Ectodermal cell (in vitro differentiated cells): ENCODE results near the gene BPIFB2.

Source experiments
- H3K27ac ChIP-seq: 2 replicates; pipeline ENCODE4 v1.7.0; 2013; ENCODE audit warnings: mild to moderate bottlenecking, low read depth, low read length; ENCODE audit not compliant: insufficient read depth, poor library complexity, severe bottlenecking
- H3K27me3 ChIP-seq: 2 replicates; pipeline ENCODE4 v1.7.0; 2013; ENCODE audit warnings: mild to moderate bottlenecking, low read length; ENCODE audit not compliant: insufficient read depth, control insufficient read depth, poor library complexity, severe bottlenecking
- H3K36me3 ChIP-seq: one replicate; pipeline ENCODE4 v1.7.0; 2013; ENCODE audit warnings: low read length; ENCODE audit not compliant: control insufficient read depth, insufficient read depth
- H3K4me1 ChIP-seq: one replicate; pipeline ENCODE4 v1.7.0; 2013; ENCODE audit warnings: low read length; ENCODE audit not compliant: control insufficient read depth, insufficient read depth
- H3K4me3 ChIP-seq: 2 replicates; pipeline ENCODE4 v1.7.0; 2013; ENCODE audit warnings: low read depth, low read length, control low read depth; ENCODE audit not compliant: insufficient read depth
- H3K9me3 ChIP-seq: 2 replicates; pipeline ENCODE4 v1.7.0; 2013; ENCODE audit warnings: mild to moderate bottlenecking, low read length, moderate library complexity; ENCODE audit not compliant: control insufficient read depth
- WGBS, 2 experiments: methylation state at CpG; one replicate each; pipeline ENCODE4 v1.1.7; 2013; ENCODE audit warnings: missing lambda C conversion rate in 2 of 2; 5-methylcytosine and 5-hydroxymethylcytosine counted together

BPIFB2 gene

DNA sequence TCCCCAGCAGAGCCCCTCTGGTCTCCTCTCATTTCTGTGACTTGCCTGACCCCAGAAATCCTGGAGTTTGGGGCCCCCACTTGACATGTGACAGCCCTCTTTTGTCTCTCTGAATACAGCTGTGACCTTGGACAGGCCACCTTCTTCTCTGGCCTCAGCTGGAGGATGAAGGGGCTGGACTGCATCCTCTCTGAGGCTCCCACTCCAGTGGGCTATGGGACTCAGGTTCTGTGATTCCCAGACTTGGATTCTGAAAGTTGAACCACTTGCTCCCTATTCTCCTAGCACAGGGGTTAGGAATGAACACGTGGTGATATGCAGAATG lies 55.3 kb downstream of the BPIFB2 start:
- H3K36me3 ChIP-seq: no peaks in the 10 kb centered on the region
- WGBS, 2 experiments: 87 to 95% methylated on average over 1 of the region's 1 CpG
- peaks cover 21% of the 10 kb centered on the region for H3K4me1 ChIP-seq
- H3K27ac ChIP-seq: no peak overlapping the region
- no peaks in the 10 kb centered on the region for H3K9me3 ChIP-seq
- H3K4me3 ChIP-seq: no peak overlapping the region
- no peaks in the 10 kb centered on the region for H3K27me3 ChIP-seq

DNA sequence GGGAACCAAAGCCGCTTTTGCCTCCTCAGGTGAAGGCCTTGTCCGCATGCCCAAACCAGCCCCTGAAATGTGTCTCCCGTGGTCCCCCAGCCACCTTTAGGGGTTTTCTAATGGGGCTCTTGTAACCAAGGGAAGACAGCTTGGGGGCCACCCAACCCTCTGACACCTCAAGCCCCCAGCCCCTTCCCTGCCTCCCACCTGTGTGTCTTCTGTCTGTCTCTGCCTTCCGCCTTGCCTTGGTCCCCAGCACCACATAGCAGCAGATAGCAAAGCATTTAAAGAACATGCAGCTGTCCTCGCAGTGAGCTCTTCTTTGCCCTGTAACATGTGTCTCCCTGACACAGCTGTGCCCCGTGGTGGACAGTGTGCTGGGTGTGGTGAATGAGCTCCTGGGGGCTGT lies 55.8 kb downstream of the BPIFB2 start:
- Histone ChIP-seq H3K4me1 (peaks cover 21% of the 10 kb centered on the region), H3K27ac (no peak overlapping the region), H3K27me3 (no peaks in the 10 kb centered on the region), H3K36me3 (no peaks in the 10 kb centered on the region), H3K9me3 (no peaks in the 10 kb centered on the region), H3K4me3 (no peak overlapping the region)
- 93% methylated on average over 6 of the region's 6 CpGs for WGBS, 2 experiments

GRCh38 chr20:33064572-33065287 lies 57.2 kb downstream of the BPIFB2 start:
- Histone ChIP-seq H3K4me1 (peaks cover 21% of the 10 kb centered on the region), H3K9me3 (no peaks in the 10 kb centered on the region), H3K4me3 (no peak overlapping the region), H3K27me3 (no peaks in the 10 kb centered on the region), H3K36me3 (no peaks in the 10 kb centered on the region), H3K27ac (no peak overlapping the region)
- WGBS, 2 experiments: 94 to 96% methylated on average over 11 of the region's 11 CpGs

DNA sequence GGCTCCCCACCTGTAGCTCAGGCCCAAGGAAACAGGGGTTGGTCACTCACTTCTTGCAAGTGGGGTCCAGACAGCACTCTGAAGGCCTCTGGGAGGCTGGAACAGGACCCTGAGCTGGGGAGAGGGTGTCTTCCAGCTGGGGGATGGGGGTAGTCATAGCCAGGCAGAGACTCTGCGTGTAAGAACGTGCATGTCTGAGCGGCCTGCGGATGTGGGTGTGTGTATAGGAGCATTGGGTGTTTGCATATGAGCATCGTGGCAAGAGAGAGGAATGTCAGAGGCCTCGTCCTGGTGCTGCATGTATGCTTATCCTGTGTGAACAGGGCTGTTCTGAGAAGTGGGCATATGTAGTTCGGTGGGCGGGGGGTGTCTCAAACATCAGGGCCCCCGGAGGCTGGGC lies 58.3 kb downstream of the BPIFB2 start:
- Histone ChIP-seq H3K36me3 (no peaks in the 10 kb centered on the region), H3K27ac (no peak overlapping the region), H3K9me3 (no peaks in the 10 kb centered on the region), H3K4me1 (peaks cover 21% of the 10 kb centered on the region), H3K27me3 (no peaks in the 10 kb centered on the region), H3K4me3 (no peak overlapping the region)
- WGBS, 2 experiments: 90 to 94% methylated on average over 9 of the region's 9 CpGs

DNA sequence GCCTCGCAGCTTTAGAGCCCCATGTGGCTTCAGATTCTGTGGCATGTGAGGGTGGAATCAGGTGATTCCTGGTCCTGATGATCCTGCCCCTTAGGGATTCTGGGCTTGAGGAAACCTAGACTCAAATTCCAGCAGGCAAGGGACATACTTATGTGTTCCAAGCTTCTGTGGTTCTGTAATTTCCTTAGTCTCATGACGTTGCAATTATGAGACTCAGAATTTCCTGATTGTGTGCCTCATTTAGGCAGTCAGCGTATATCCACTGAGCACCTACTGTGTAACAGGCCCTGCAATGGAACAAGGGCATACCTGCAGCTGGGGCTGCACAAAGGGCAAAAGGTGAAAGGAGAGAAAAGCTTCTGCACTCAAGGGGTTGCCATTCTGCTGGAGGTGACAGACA lies 60.3 kb downstream of the BPIFB2 start:
- no peaks in the 10 kb centered on the region for H3K36me3 ChIP-seq
- H3K4me1 ChIP-seq: peaks cover 9% of the 10 kb centered on the region
- whole genome bisulfite sequencing, 2 experiments: 94 to 95% methylated on average over 3 of the region's 3 CpGs
- no peak overlapping the region for H3K4me3 ChIP-seq
- no peaks in the 10 kb centered on the region for H3K9me3 ChIP-seq
- H3K27me3 ChIP-seq: no peaks in the 10 kb centered on the region
- no peak overlapping the region for H3K27ac ChIP-seq

DNA sequence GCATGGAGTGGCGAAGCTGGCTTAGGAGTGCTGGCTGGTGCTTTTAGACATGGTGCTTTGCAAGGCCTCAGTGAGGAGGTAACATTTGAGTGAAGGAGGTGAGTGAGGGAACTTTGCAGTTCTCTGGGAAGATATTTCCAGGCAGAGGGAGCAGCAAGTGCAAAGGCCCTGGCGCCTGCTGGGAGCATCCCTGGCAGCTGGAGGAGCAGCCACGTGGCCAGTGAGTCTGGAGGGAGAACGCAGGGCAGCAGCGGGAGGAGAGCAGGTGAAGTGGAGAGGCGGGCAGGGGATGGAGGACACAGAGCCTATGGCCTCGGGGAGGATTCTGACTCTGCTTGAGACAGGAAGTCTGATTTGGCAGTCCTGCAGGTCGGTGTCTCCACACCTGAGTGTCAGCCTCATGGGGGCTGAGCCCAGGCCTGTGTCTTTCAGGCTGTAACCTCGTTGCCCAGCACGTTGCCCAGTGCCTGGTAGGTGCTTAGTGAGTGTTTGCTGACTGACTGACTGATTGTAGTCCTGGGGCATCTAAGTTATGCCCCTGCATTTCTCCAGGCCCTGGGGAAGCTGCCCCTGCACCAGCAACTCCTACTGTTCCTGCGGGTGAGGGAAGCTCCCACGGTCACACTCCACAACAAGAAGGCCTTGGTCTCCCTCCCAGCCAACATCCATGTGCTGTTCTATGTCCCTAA lies 60.9 kb downstream of the BPIFB2 start:
- 85 to 89% methylated on average over 12 of the region's 12 CpGs for WGBS, 2 experiments
- no peaks in the 10 kb centered on the region for H3K9me3 ChIP-seq
- no peak overlapping the region for H3K27ac ChIP-seq
- H3K36me3 ChIP-seq: no peaks in the 10 kb centered on the region
- peaks cover 3% of the 10 kb centered on the region for H3K4me1 ChIP-seq
- H3K4me3 ChIP-seq: no peak overlapping the region
- H3K27me3 ChIP-seq: no peaks in the 10 kb centered on the region

GRCh38 chr20:33069673-33070072 lies 62.2 kb downstream of the BPIFB2 start:
- H3K9me3 ChIP-seq: no peaks in the 10 kb centered on the region
- H3K27ac ChIP-seq: no peak overlapping the region
- 93 to 95% methylated on average over 9 of the region's 9 CpGs for WGBS, 2 experiments
- H3K27me3 ChIP-seq: no peaks in the 10 kb centered on the region
- H3K4me1 ChIP-seq: no peaks in the 10 kb centered on the region
- no peak overlapping the region for H3K4me3 ChIP-seq
- H3K36me3 ChIP-seq: no peaks in the 10 kb centered on the region

DNA sequence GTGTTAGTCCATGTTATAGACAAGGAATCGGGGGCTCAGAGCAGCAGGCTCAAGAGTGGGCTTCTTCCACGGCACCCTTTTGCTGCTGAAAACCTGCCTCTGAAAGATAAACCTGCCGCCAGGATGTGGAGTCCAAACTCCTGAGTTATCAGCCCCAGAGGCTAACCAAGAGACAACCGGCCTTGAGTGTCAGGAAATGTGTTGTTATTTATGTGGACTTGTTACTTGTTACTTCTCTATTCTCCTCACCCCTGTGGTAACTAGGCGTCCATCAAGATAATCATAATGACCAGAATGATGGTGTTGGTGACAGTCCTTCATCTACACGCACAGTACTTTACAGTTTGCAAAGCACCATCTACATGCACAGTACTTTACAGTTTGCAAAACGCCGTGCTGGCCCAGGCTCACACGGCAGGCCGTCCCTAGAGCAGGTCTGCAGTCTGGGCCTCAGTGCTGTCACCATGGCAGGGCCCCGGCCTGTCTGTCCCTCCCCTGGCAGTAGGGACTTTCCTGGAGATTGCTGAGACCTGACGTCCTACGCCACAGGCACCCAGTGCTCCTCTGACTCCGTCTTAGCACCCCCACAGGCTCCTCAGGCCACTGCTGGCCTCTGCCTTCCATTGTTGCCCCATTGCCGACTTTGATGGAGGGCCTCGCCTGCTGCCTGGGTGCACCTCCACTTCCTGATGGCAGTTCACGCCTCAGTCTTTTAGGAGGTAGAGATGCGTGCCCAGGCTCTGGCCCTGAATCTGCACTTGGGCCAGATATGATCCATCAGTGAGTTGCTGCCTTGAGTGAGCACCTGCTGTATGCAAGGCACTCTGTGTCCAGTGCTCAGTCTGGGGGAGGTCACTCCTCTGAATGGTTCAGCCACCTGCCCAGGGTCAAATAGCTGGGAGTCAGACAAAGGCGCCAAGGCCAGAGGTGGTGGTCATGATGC lies 62.9 kb downstream of the BPIFB2 start:
- no peaks in the 10 kb centered on the region for H3K4me1 ChIP-seq
- H3K36me3 ChIP-seq: no peaks in the 10 kb centered on the region
- 93% methylated on average over 19 of the region's 19 CpGs for WGBS, 2 experiments
- H3K4me3 ChIP-seq: no peak overlapping the region
- no peaks in the 10 kb centered on the region for H3K9me3 ChIP-seq
- H3K27ac ChIP-seq: no peak overlapping the region
- H3K27me3 ChIP-seq: no peaks in the 10 kb centered on the region

- Histone ChIP-seq H3K4me3 (no peak overlapping the region), H3K27me3 (no peaks in the 10 kb centered on the region), H3K36me3 (no peaks in the 10 kb centered on the region), H3K9me3 (no peaks in the 10 kb centered on the region), H3K27ac (no peak overlapping the region), H3K4me1 (no peaks in the 10 kb centered on the region)
- WGBS, 2 experiments: 85 to 89% methylated on average over 4 to 5 of the region's 5 CpGs
Measured at GRCh38 chr20:33071198-33071597, 63.7 kb downstream of the BPIFB2 start.

- Histone ChIP-seq H3K4me3 (no peak overlapping the region), H3K27me3 (no peaks in the 10 kb centered on the region), H3K4me1 (no peaks in the 10 kb centered on the region), H3K27ac (no peak overlapping the region), H3K36me3 (no peaks in the 10 kb centered on the region), H3K9me3 (no peaks in the 10 kb centered on the region)
- 90 to 97% methylated on average over 4 of the region's 4 CpGs for WGBS, 2 experiments
Measured at GRCh38 chr20:33072362-33072761, 64.9 kb downstream of the BPIFB2 start.
